RCC 7860 (cell line): ENCODE data around the gene SPPL3.

Source experiments
- DNase-seq: peaks from one replicate; pipeline ENCODE4 v3.0.0-alpha.2; 2015; ENCODE audit warnings: low spot score
- FAIRE-seq: peaks from 2 replicates; lab custom pipeline; 2012; peaks lifted over from hg19 to GRCh38; lab: Jason Lieb, UNC

Gene SPPL3

DNA sequence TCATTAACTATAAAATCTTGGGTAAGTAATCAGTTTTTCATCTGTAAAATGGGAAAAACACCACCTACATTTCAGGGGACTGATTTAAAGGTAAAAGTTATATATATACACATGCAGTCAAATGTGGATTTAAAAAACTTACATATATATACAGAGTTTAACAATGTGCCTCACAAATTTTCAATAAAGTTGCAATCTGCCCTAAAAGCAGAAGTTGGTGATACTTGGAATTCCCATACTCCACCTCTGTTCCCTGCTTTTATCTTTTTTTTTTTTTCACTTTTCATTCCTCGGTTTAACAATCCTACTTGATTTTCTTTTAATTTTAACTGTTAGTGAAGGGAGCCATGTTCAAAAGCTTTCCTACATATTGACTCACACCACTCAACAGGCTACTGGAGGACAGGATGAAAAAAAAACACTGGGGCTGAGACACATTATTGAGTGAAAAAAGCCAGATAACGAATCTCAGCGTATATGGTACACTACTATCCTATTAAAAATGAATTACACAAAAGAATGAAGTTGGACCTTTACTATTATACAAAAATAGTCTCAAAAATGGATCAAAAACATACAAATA lies 24.3 kb downstream of the SPPL3 start:
- DNase-seq (no peak), FAIRE-seq (no peak)

GRCh38 chr12:120879102-120879501 lies 25.1 kb downstream of the SPPL3 start:
- FAIRE-seq (no peak), DNase-seq (no peak)

- FAIRE-seq (no peak), DNase-seq (no peak)
Observed at GRCh38 chr12:120874547-120875245, 29.5 kb downstream of the SPPL3 start.

- FAIRE-seq, result no peak
- no peak for DNase-seq
Observed at GRCh38 chr12:120873226-120873625, 30.9 kb downstream of the SPPL3 start.

DNA sequence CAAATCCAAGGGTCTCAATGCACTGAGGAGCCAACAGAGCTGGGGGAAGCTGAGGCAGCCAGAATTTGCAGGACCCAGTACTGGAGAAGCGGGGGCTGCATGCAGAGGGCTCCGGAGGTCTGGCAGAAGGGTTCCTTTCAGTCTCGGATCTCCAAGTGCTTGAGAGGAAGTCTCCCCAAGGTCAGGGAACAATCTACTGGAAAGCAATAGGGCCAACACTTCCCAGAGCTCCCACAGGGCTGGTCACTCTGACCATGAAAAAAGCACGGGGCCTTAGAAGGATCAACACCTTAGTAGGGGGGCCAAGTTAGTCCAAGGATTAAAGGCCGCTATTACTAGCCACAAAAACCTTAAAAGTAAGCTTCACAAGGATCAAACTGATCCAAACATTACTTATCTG lies 31.7 kb downstream of the SPPL3 start:
- DNase-seq (no peak), FAIRE-seq (no peak)

- no peak for FAIRE-seq
- DNase-seq, result no peak
Observed at GRCh38 chr12:120870415-120870814, 33.7 kb downstream of the SPPL3 start.

DNA sequence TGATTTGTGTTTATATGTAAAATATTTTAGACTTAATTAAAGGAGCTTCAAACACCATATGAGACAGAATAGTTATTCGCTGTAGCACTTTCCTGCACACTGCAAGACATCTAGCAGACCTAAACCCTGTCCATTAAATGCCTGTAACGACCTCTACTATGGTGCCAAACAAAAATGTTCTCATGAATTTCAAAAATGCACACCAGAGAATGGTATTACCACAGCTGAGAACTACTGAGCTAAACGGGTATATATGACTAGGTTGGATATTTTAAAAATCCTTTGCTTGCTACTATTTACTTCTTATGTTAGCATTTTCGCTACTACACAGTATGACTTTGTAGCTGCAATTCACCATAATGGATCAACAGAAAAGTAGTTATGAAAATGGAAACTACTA lies 34.8 kb downstream of the SPPL3 start:
- DNase-seq, result no peak
- no peak for FAIRE-seq

GRCh38 chr12:120866108-120866507 lies 38.0 kb downstream of the SPPL3 start:
- DNase-seq, result no peak
- FAIRE-seq, result no peak

DNA sequence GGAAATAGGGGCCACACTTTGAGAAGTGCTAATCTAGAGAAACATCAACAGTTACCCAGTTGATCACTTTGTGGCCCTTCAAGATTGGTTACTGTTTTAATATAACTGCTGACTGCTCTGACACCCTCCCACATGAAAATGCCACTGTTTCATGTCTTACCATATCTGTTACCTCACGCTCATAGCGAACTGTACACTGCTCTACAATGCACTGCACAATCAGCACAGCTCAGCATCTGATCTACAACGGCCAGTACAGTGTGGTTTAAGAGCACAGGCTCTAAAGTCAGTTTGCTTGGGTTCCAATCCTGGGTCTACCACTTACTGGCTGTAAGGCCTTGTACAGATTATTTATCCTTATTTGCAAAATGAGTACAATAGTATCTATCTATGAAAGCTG lies 39.1 kb downstream of the SPPL3 start:
- DNase-seq (no peak), FAIRE-seq (no peak)

DNA sequence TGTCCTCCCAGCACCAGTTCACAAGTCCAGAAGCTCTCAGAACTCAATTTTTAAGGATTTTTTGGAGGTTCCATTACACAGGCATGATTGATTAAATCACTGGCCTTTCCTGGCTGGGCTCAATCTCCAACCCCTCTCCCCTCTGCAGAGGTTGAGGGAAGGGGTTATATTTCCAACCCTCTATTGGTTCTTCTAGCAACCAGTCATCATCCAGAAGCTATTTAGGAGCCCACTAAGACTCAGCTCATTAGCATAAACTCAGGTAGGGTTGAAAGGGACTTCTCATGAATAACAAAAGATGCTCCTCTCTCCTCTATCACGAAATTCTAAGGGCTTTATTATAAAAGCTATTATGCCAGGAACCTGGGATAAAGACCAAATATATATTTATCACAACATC lies 41.5 kb downstream of the SPPL3 start:
- DNase-seq, result no peak
- FAIRE-seq, result no peak

DNA sequence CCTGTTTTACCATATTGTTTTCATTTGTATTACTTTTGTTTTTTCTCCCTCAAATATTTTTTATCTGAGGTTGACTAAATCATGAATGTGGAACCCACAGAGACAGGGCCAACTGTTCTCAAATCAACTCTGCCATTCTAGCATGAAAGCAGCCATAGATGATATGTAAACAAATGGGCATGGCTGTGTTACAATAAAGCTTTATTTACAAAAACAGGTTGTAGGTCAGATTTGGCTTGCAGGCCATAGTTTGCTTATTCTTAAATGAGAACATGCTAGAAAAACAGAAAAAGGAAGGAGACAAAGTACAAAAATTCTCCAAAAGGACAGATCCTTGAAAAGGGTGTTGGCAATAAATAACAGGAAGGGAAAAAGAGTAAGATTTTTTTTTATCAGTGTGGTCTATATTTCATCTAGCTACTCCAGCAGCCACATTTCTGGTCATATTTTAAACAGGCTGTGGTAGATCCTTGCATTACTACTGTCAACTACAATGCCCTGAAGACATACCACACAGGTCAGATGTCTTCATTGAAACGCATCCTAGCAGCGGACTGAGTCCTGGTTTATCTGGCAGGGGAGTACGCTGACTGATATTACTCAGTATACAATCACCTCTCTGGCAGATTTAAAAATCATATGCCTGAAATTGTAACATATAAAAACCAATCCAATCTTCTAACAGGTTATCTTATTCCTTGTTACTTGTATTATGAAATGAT lies 42.9 kb downstream of the SPPL3 start:
- no peak for FAIRE-seq
- no peak for DNase-seq

- DNase-seq (no peak), FAIRE-seq (no peak)
Observed at GRCh38 chr12:120858306-120859088, 45.7 kb downstream of the SPPL3 start.

DNA sequence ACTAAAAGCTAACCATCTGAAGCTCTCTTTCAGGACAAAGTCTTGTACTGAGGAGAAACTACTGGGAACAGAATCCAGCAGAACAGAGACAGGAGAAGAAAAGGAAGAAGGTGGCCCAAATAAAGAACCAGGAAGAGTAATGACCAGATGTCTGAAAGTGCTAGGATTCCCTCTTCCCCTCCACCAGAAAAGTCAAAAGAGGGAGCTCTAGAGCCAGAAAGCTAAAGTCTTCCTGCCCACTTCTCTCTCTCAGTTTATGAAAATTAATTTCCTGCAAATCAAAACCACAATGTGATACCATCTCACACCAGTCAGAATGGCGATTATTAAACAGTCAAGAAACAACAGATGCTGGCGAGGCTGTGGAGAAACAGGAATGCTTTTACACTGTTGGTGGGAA lies 47.2 kb downstream of the SPPL3 start:
- FAIRE-seq (no peak), DNase-seq (no peak)

- no peak for DNase-seq
- no peak for FAIRE-seq
Observed at GRCh38 chr12:120855823-120856588, 48.2 kb downstream of the SPPL3 start.

DNA sequence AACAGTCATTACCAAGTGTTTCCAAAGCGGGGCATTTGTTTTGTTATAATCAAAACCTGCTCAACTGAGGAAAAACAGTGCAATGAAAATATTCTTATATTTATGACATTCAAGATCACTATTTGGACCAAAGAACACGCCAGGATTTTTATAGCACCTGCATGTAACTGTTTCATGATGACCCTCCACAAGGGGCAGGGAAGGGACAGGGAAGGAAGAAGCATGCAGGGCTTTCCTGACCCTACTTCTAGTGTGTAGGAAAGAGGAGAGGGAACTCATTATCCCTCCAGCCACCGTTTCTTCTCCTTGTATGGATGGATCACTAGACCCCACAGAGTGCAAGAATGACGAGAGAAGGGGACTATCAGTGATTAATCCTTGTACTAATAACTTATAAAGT lies 49.4 kb downstream of the SPPL3 start:
- DNase-seq, result no peak
- no peak for FAIRE-seq

DNA sequence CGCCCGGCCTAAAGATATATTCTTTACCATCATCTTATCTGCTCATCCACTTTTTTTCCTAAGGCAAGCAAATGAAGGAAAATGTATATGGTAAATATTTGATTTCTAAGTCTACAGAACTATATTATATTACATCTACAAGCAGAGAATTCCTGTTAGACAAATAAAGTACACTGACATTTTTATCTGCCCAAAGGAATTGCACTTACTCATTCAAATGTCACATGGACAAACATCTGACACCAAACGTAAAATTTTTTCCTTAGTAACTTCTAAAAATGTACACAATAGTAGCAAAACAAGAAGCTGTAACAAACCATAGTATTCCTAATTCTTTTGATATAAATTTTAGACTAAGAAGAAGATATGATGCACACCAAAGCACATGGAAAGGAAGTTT lies 51.0 kb downstream of the SPPL3 start:
- FAIRE-seq, result no peak
- no peak for DNase-seq

GRCh38 chr12:120851944-120852343 lies 52.2 kb downstream of the SPPL3 start:
- DNase-seq, result no peak
- no peak for FAIRE-seq

GRCh38 chr12:120851444-120851843 lies 52.7 kb downstream of the SPPL3 start:
- FAIRE-seq (no peak), DNase-seq (no peak)

- DNase-seq, result peak; percentile 50
- FAIRE-seq, result peak; percentile 69
Observed at GRCh38 chr12:120849765-120850164, 54.4 kb downstream of the SPPL3 start.

GRCh38 chr12:120847814-120848213 lies 56.3 kb downstream of the SPPL3 start:
- no peak for DNase-seq
- FAIRE-seq, result no peak

DNA sequence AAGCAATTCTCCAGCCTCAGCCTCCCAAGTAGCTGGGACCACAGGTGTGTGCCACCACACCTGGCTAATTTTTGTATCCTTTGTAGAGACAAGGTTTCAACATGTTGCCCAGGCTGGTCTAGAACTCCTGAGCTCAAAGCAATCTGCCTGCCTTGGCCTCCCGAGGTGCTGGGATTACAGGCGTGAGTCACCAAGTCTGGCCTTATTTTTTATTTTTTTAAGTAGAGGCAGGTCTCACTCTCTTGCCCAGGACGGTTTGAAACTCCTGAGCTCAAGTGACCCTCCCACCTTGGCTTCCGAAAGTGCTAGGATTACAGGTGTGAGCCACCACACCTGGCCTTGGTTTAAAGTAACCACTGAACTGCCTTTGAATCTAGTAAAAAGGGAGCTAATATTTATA lies 56.8 kb downstream of the SPPL3 start:
- DNase-seq, result no peak
- FAIRE-seq, result no peak
